HepG2 (cell line): ENCODE measurements around the gene IL12B. TPM values are rescaled to one million over a fixed set of nuclear protein-coding genes. Genes with fewer than 3 reads are reported as not detected.

Experiments
- ATAC-seq: fragments of 200-7000 bp; cut with Tn5 transposase; 3 replicates; pipeline ENCODE4 v1.9.1; 2020; ENCODE audit warnings: mild to moderate bottlenecking, moderate library complexity
- BruUV-seq: library from RNA; stranded (reverse); fragments of 400-500 nt; replicated peaks from 2 replicates; lab custom pipeline; 2021; lab: Mats Ljungman, UMichigan
- CTCF ChIA-PET: fragments of 300-600 bp; formaldehyde crosslinking; extraction: SDS; loops from one replicate; lab custom pipeline; 2021; ENCODE audit warnings: low total read pairs, inconsistent platforms, low intra/inter-chr PET ratio; lab: Yijun Ruan, JAX
- POLR2A ChIA-PET: fragments of 350-600 bp; sonication (Branson Sonifier 250); formaldehyde crosslinking; loops from one replicate; lab custom pipeline; 2020; ENCODE audit warnings: antibody characterized with exemption, inconsistent platforms; lab: Yijun Ruan, JAX
- DNase-seq: peaks from one replicate; pipeline ENCODE4 v3.0.0-alpha.2; 2015; ENCODE audit warnings: low spot score
- FAIRE-seq: peaks from 3 replicates; lab custom pipeline; 2011; peaks lifted over from hg19 to GRCh38; lab: Jason Lieb, UNC
- H2AFZ ChIP-seq: one replicate; pipeline ENCODE4 v1.6.1; 2011; ENCODE audit warnings: low read length, inconsistent platforms
- H3K27ac ChIP-seq: fragments of 300-600 bp; 3 replicates; pipeline ENCODE4 v1.8.0; 2011; ENCODE audit warnings: mixed run types, mild to moderate bottlenecking, mixed read lengths, low read length, inconsistent platforms; ENCODE audit not compliant: insufficient read depth; ENCODE audit errors: extremely low read length
- H3K27me3 ChIP-seq, 2 experiments: fragments of 200-600 bp in 1 of 2; 2 replicates in 1 of 2; 3 replicates in 1 of 2; pipeline versions ENCODE4 v1.6.0 to v1.8.0; 2011; ENCODE audit warnings: low read length in 2 of 2, mild to moderate bottlenecking in 2 of 2, moderate library complexity in 2 of 2, inconsistent platforms in 1 of 2; ENCODE audit not compliant: insufficient read depth in 2 of 2, control insufficient read depth in 1 of 2
- H3K36me3 ChIP-seq, 2 experiments: fragments of 200-600 bp in 1 of 2; replicated peaks in 1 of 2; 2 replicates in 1 of 2; 3 replicates in 1 of 2; pipeline versions ENCODE4 v1.5.1 to v1.8.0; 2011; ENCODE audit warnings: low read length in 2 of 2, inconsistent platforms in 1 of 2; ENCODE audit not compliant: insufficient read depth in 2 of 2, control insufficient read depth in 1 of 2
- H3K4me1 ChIP-seq: 2 replicates; pipeline ENCODE4 v1.5.1; 2012; ENCODE audit warnings: low read length, inconsistent platforms; ENCODE audit not compliant: insufficient read depth
- H3K4me2 ChIP-seq: 2 replicates; pipeline ENCODE4 v1.6.0; 2011; ENCODE audit warnings: low read depth, low read length, inconsistent platforms
- H3K4me3 ChIP-seq, 3 experiments: fragments of 200-600 bp in 1 of 3; sonication (generic), shearing (Covaris generic) in 1 of 3; replicated peaks in 1 of 3; 2 replicates each; pipeline ENCODE4 v1.5.1; 2011 to 2016; ENCODE audit warnings: low read length in 3 of 3, inconsistent platforms in 2 of 3, low read depth in 2 of 3, mild to moderate bottlenecking in 2 of 3, control low read depth in 1 of 3, mixed read lengths in 1 of 3; ENCODE audit not compliant: insufficient read depth in 1 of 3
- H3K79me2 ChIP-seq: one replicate; pipeline ENCODE4 v1.6.1; 2011; ENCODE audit warnings: low read length, inconsistent platforms; ENCODE audit not compliant: insufficient read depth
- H3K9ac ChIP-seq: 2 replicates; pipeline ENCODE4 v1.6.0; 2011; ENCODE audit warnings: mild to moderate bottlenecking, low read depth, low read length, inconsistent platforms; ENCODE audit not compliant: insufficient read depth
- H3K9me3 ChIP-seq: 2 replicates; pipeline ENCODE4 v1.5.1; 2012; ENCODE audit warnings: mild to moderate bottlenecking, low read length
- H4K20me1 ChIP-seq: 2 replicates; pipeline ENCODE4 v1.6.0; 2011; ENCODE audit warnings: inconsistent platforms, mild to moderate bottlenecking, low read length, moderate library complexity; ENCODE audit not compliant: insufficient read depth
- CENPT ChIP-seq: sonication (generic); formaldehyde crosslinking; IDR thresholded peaks from 2 replicates; pipeline ENCODE4 v1.8.0; 2022; ENCODE audit warnings: low read depth, mild to moderate bottlenecking, moderate library complexity, missing genetic modification reagents
- IKZF5 ChIP-seq: IDR thresholded peaks from 2 replicates; pipeline ENCODE4 v1.6.1; 2018; ENCODE audit warnings: missing genetic modification reagents, mild to moderate bottlenecking, missing compliant biosample characterization
- MAZ ChIP-seq, 2 experiments: sonication (generic) in 1 of 2; formaldehyde crosslinking in 1 of 2; IDR thresholded peaks; 2 replicates each; pipeline versions ENCODE4 v1.5.0 to v1.6.1; 2012 to 2020; ENCODE audit warnings: low read depth in 2 of 2, mild to moderate bottlenecking in 2 of 2, borderline replicate concordance in 1 of 2, improper control_type of control experiment in 1 of 2, low read length in 1 of 2, missing genetic modification reagents in 1 of 2, moderate library complexity in 1 of 2
- MED8 ChIP-seq: sonication (generic); formaldehyde crosslinking; IDR thresholded peaks from 2 replicates; pipeline ENCODE4 v1.8.1; 2023; ENCODE audit warnings: mild to moderate bottlenecking, missing genetic modification reagents; ENCODE audit not compliant: insufficient replicate concordance
- TOPORS ChIP-seq: sonication (generic); formaldehyde crosslinking; IDR thresholded peaks from 2 replicates; pipeline ENCODE4 v1.8.0; 2023; ENCODE audit warnings: mild to moderate bottlenecking, missing genetic modification reagents
- XRCC5 ChIP-seq: fragments of 200-400 bp; formaldehyde crosslinking; optimal IDR thresholded peaks from 2 replicates; pipeline ENCODE3; 2017; ENCODE audit warnings: mild to moderate bottlenecking, low read length
- ZNF558 ChIP-seq: sonication (generic); formaldehyde crosslinking; IDR thresholded peaks from 2 replicates; pipeline ENCODE4 v1.9.0; 2022; ENCODE audit warnings: mild to moderate bottlenecking, missing genetic modification reagents, borderline replicate concordance
- ZNF629 ChIP-seq: sonication (generic); formaldehyde crosslinking; conservative IDR thresholded peaks from 2 replicates; pipeline ENCODE4 v1.5.0; 2020; ENCODE audit warnings: missing genetic modification reagents
- ZNF773 ChIP-seq: sonication (generic); formaldehyde crosslinking; IDR thresholded peaks from 2 replicates; pipeline ENCODE4 v1.4.0; 2020; ENCODE audit warnings: missing genetic modification reagents, borderline replicate concordance
- WGBS: methylation state at CpG from one replicate; pipeline ENCODE4 v1.1.6; 2017; ENCODE audit warnings: low lambda C conversion rate; 5-methylcytosine and 5-hydroxymethylcytosine counted together
- in situ Hi-C: cut with HindIII; loops from 2 replicates; pipeline ENCODE4 v1.10.0; 2017; ENCODE audit warnings: low pct_unique_long_range_greater_than_20kb; ENCODE audit not compliant: extremely low pct_ligation_motif_present
- intact Hi-C: fragments of 100-400 bp; cut with micrococcal nuclease; formaldehyde crosslinking; loops from one replicate; pipeline ENCODE4 v1.10.0; 2022; ENCODE audit not compliant: unreplicated experiment
- polyA plus RNA-seq, 8 experiments: library from polyadenylated mRNA; depleted of rRNA in 3 of 8; stranded (reverse) in 7 of 8; unstranded in 1 of 8; fragments of >200 nt; fragmentation: Illumina TruSeq in 4 of 8; extraction: Trizol in 4 of 8; gene quantifications; 2 replicates each; pipeline versions ENCODE4 v1.2.1 to v1.2.3, GENCODE V29; 2011 to 2016; ENCODE audit warnings: low read depth in 4 of 8, missing spikeins in 1 of 8, mixed read lengths in 1 of 8; ENCODE audit not compliant: insufficient read depth in 1 of 8
- total RNA-seq, 5 experiments: library from RNA; depleted of rRNA; stranded (reverse); fragments of >200 nt; fragmentation: Illumina TruSeq; extraction: Trizol; gene quantifications; 2 replicates each; pipeline ENCODE4 v1.2.3, GENCODE V29; 2016; ENCODE audit warnings: low read depth in 1 of 5
- TF ChIP-seq, protein P1 (sequence below): sonication (generic); formaldehyde crosslinking; IDR thresholded peaks from 2 replicates; pipeline ENCODE4 v1.4.0; 2020; ENCODE audit warnings: missing genetic modification reagents, mild to moderate bottlenecking, borderline replicate concordance
- TF ChIP-seq, protein P2 (sequence below): sonication (generic); formaldehyde crosslinking; IDR thresholded peaks from 2 replicates; pipeline ENCODE4 v1.4.0; 2020; ENCODE audit warnings: mild to moderate bottlenecking, missing genetic modification reagents

IL12B gene
- total and polyA plus RNA-seq, 2 of the 13 experiments (the other 11 are each of a cell fraction or from before 2014, with no cell fraction given) = not detected

DNA sequence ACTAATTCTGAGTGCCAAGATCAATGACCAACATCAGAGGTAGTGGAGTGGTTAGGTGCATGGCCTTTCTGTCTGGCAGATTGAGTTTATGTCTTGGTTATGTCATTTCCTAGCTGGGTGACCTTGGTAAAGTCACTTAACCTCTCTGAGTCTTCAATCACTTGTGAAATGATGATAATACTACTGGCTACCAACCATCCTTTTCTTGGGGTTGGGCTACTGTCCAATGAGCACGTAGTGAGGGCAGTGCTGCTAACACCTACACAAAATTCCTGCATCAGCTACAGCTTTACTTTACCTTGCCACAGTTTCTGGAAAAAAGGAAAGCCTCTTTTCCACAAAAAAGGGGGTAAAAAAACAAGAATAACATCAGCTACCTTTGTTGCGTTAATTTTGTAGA is 12.4 kb downstream of the IL12B start:
- ChIA-PET CTCF (interaction anchor here (2.9 kb wide), 1 partner anchor 161 kb away, joined by 27 read pairs; no protein-coding TSS in a partner anchor), POLR2A (no interaction called here)
- no peak for FAIRE-seq
- Histone ChIP-seq H3K9ac (no peak overlapping the region), H3K79me2 (no peaks in the 10 kb centered on the region), H3K9me3 (no peaks in the 10 kb centered on the region), H4K20me1 (no peaks in the 10 kb centered on the region), H2AFZ (no peak overlapping the region), H3K36me3 (no peaks in the 10 kb centered on the region), H3K4me2 (no peak overlapping the region), H3K4me3 (no peak overlapping the region), H3K27me3 (peaks cover 0 to 7% of the 10 kb centered on the region in 2 experiments; a peak in 2 of 5 replicates)
- WGBS = 19% methylated on average over 2 of the region's 2 CpGs
- no peak for DNase-seq
- no TSS peak for BruUV-seq
- ATAC-seq = no peak
- in situ Hi-C loops = loop anchor here (5.0 kb wide), 1 partner anchor 161 kb away; no protein-coding TSS in a partner anchor
- no peak for TF ChIP-seq ZNF629 (CRISPR knock-in tag)
- TF ChIP-seq, protein P1, sequence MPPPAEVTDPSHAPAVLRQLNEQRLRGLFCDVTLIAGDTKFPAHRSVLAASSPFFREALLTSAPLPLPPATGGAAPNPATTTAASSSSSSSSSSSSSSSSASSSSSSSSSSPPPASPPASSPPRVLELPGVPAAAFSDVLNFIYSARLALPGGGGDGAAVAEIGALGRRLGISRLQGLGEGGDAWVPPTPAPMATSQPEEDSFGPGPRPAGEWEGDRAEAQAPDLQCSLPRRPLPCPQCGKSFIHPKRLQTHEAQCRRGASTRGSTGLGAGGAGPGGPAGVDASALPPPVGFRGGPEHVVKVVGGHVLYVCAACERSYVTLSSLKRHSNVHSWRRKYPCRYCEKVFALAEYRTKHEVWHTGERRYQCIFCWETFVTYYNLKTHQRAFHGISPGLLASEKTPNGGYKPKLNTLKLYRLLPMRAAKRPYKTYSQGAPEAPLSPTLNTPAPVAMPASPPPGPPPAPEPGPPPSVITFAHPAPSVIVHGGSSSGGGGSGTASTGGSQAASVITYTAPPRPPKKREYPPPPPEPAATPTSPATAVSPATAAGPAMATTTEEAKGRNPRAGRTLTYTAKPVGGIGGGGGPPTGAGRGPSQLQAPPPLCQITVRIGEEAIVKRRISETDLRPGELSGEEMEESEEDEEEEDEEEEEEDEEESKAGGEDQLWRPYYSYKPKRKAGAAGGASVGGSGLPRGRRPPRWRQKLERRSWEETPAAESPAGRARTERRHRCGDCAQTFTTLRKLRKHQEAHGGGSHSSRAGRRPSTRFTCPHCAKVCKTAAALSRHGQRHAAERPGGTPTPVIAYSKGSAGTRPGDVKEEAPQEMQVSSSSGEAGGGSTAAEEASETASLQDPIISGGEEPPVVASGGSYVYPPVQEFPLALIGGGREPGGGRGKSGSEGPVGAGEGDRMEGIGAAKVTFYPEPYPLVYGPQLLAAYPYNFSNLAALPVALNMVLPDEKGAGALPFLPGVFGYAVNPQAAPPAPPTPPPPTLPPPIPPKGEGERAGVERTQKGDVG (CRISPR knock-in tag) = no peak
- no peak for TF ChIP-seq MAZ (IDR thresholded peaks at IDR 0.05; ENCODE audit: borderline replicate concordance, low read depth, low read length)
- no peak for TF ChIP-seq MAZ (CRISPR knock-in tag; IDR thresholded peaks at IDR 0.05; ENCODE audit: low read depth)
- TF ChIP-seq TOPORS (CRISPR knock-in tag) = no peak
- TF ChIP-seq CENPT = no peak
- TF ChIP-seq IKZF5 (CRISPR knock-in tag) = no peak
- TF ChIP-seq XRCC5 = no peak
- TF ChIP-seq, protein P2, sequence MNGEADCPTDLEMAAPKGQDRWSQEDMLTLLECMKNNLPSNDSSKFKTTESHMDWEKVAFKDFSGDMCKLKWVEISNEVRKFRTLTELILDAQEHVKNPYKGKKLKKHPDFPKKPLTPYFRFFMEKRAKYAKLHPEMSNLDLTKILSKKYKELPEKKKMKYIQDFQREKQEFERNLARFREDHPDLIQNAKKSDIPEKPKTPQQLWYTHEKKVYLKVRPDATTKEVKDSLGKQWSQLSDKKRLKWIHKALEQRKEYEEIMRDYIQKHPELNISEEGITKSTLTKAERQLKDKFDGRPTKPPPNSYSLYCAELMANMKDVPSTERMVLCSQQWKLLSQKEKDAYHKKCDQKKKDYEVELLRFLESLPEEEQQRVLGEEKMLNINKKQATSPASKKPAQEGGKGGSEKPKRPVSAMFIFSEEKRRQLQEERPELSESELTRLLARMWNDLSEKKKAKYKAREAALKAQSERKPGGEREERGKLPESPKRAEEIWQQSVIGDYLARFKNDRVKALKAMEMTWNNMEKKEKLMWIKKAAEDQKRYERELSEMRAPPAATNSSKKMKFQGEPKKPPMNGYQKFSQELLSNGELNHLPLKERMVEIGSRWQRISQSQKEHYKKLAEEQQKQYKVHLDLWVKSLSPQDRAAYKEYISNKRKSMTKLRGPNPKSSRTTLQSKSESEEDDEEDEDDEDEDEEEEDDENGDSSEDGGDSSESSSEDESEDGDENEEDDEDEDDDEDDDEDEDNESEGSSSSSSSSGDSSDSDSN (CRISPR knock-in tag) = no peak
- TF ChIP-seq ZNF773 = no peak
- no peak for TF ChIP-seq MED8 (CRISPR knock-in tag)
- TF ChIP-seq ZNF558 (CRISPR knock-in tag) = no peak
- TF ChIP-seq, all 625 proteins: peak for 0
- intact Hi-C loops = loop anchor here (2.0 kb wide), 1 partner anchor 31 kb away; no protein-coding TSS in a partner anchor
- H3K4me1 ChIP-seq = no peaks in the 10 kb centered on the region
- H3K27ac ChIP-seq = no peak overlapping the region
